Putamen (tissue), 1 donor: ENCODE results near the gene PTPRO.
"Not testable (repeated sequence)": the region's sequence is repeated elsewhere in the genome, so short reads cannot be mapped to it uniquely, and the experiment has no call there.

ENCODE experiments used
- DNase-seq: peaks from one replicate; pipeline ENCODE4 v3.0.0-alpha.2; 2016; ENCODE audit warnings: low spot score

Gene PTPRO

GRCh38 chr12:15602051-15602672 is 279.9 kb downstream of the PTPRO start:
- no peak for DNase-seq

GRCh38 chr12:15603474-15604085 is 281.3 kb downstream of the PTPRO start:
- no peak for DNase-seq

GRCh38 chr12:15605881-15606590 is 283.7 kb downstream of the PTPRO start:
- DNase-seq = no peak

GRCh38 chr12:15608406-15608805 is 286.1 kb downstream of the PTPRO start:
- no peak for DNase-seq

GRCh38 chr12:15608941-15609340 is 286.6 kb downstream of the PTPRO start:
- DNase-seq = no peak

GRCh38 chr12:15613981-15614380 is 291.7 kb downstream of the PTPRO start:
- no peak for DNase-seq

- not testable (repeated sequence) for DNase-seq
Observed at GRCh38 chr12:15616495-15616894, 294.2 kb downstream of the PTPRO start.

- DNase-seq = no peak
Observed at GRCh38 chr12:15620741-15621539, 298.6 kb downstream of the PTPRO start.

GRCh38 chr12:15625075-15625474 is 302.8 kb downstream of the PTPRO start:
- no peak for DNase-seq

GRCh38 chr12:15627995-15628945 is 306.0 kb downstream of the PTPRO start:
- no peak for DNase-seq

- peak; percentile 36 for DNase-seq
Observed at GRCh38 chr12:15629108-15629507, 306.8 kb downstream of the PTPRO start.

- DNase-seq = no peak
Observed at GRCh38 chr12:15629761-15630160, 307.5 kb downstream of the PTPRO start.

- DNase-seq = no peak
Observed at GRCh38 chr12:15631007-15631715, 308.9 kb downstream of the PTPRO start.

- no peak for DNase-seq
Observed at GRCh38 chr12:15632708-15633107, 310.4 kb downstream of the PTPRO start.

- DNase-seq = no peak
Observed at GRCh38 chr12:15633201-15633600, 310.9 kb downstream of the PTPRO start.

GRCh38 chr12:15634010-15634683 is 311.8 kb downstream of the PTPRO start:
- DNase-seq = no peak

- no peak for DNase-seq
Observed at GRCh38 chr12:15636060-15636890, 314.0 kb downstream of the PTPRO start.

- DNase-seq = no peak
Observed at GRCh38 chr12:15638231-15638630, 315.9 kb downstream of the PTPRO start.

GRCh38 chr12:15644700-15645099 is 322.4 kb downstream of the PTPRO start:
- no peak for DNase-seq
